T-helper 1 cell treated with Interleukin-12 subunit alpha and Interleukin-12 subunit beta and Interleukin-4 antibody, amounts not matched to agents 30 ng/mL and 1 ng/mL, for 36 hours (primary cell): ENCODE measurements around the gene NPEPPS. TPM values are rescaled to one million over a fixed set of nuclear protein-coding genes. Genes with fewer than 3 reads are reported as not detected.

Experiments
- intact Hi-C: fragments of 100-400 bp; cut with micrococcal nuclease; formaldehyde crosslinking; loops from one replicate; pipeline ENCODE4 v1.15.1; 2024
- total RNA-seq: library from RNA; stranded (reverse); gene quantifications from 2 replicates; pipeline ENCODE4 v1.2.3, GENCODE V29; 2022

Gene NPEPPS
- total RNA-seq, 1 donor from 2014 or later, result 107 TPM

GRCh38 chr17:47628014-47628566 is 97.2 kb downstream of the NPEPPS start:
- intact Hi-C loops, result no loop called here

GRCh38 chr17:47629826-47630225 is 98.9 kb downstream of the NPEPPS start:
- intact Hi-C loops, result no loop called here

GRCh38 chr17:47630614-47631013 is 99.7 kb downstream of the NPEPPS start:
- intact Hi-C loops, result no loop called here

- intact Hi-C loops, result no loop called here
Measured at GRCh38 chr17:47632991-47633390, 102.1 kb downstream of the NPEPPS start.

GRCh38 chr17:47633996-47634395 is 103.1 kb downstream of the NPEPPS start:
- intact Hi-C loops, result no loop called here

GRCh38 chr17:47634870-47635269 is 104.0 kb downstream of the NPEPPS start:
- intact Hi-C loops, result no loop called here

GRCh38 chr17:47635734-47636133 is 104.8 kb downstream of the NPEPPS start:
- intact Hi-C loops, result no loop called here

GRCh38 chr17:47636273-47637030 is 105.5 kb downstream of the NPEPPS start:
- intact Hi-C loops, result no loop called here

- intact Hi-C loops, result no loop called here
Measured at GRCh38 chr17:47638903-47639302, 108.0 kb downstream of the NPEPPS start.

- intact Hi-C loops, result no loop called here
Measured at GRCh38 chr17:47640076-47640475, 109.2 kb downstream of the NPEPPS start.

GRCh38 chr17:47641202-47641601 is 110.3 kb downstream of the NPEPPS start:
- intact Hi-C loops, result no loop called here

- intact Hi-C loops, result no loop called here
Measured at GRCh38 chr17:47643116-47643515, 112.2 kb downstream of the NPEPPS start.

- intact Hi-C loops, result no loop called here
Measured at GRCh38 chr17:47644324-47644723, 113.4 kb downstream of the NPEPPS start.

GRCh38 chr17:47649153-47649971 is 118.5 kb downstream of the NPEPPS start, which contains the start of gene KPNB1:
TSS of gene KPNB1 (plus strand) at chr17:47649919. CDS start at chr17:47650245, 326 bp downstream.
- intact Hi-C loops, result loop anchor here (1.0 to 5.0 kb wide), 11 partner anchors 11 to 1543 kb away; partner anchors contain the start of genes ATP5MC1, CDC27, LRRC46 and MRPL10

GRCh38 chr17:47649972-47650524 is 119.1 kb downstream of the NPEPPS start:
- intact Hi-C loops, result loop anchor here (1.0 to 10.0 kb wide), 12 partner anchors 10 to 1542 kb away; partner anchors contain the start of genes ATP5MC1, CBX1, CDC27 and LRRC46

GRCh38 chr17:47650525-47651522 is 119.9 kb downstream of the NPEPPS start:
- intact Hi-C loops, result loop anchor here (10.0 kb wide), 1 partner anchor 454 kb away; the partner anchor contains the start of genes CBX1 and SNX11

- intact Hi-C loops, result loop anchor here (10.0 kb wide), 1 partner anchor 453 kb away; the partner anchor contains the start of genes CBX1 and SNX11
Measured at GRCh38 chr17:47651704-47652103, 120.8 kb downstream of the NPEPPS start.

- intact Hi-C loops, result loop anchor here (10.0 kb wide), 1 partner anchor 452 kb away; the partner anchor contains the start of genes CBX1 and SNX11
Measured at GRCh38 chr17:47652570-47652969, 121.7 kb downstream of the NPEPPS start.

GRCh38 chr17:47653442-47653841 is 122.5 kb downstream of the NPEPPS start:
- intact Hi-C loops, result loop anchor here (10.0 kb wide), 1 partner anchor 451 kb away; the partner anchor contains the start of genes CBX1 and SNX11

- intact Hi-C loops, result loop anchor here (10.0 kb wide), 1 partner anchor 450 kb away; the partner anchor contains the start of genes CBX1 and SNX11
Measured at GRCh38 chr17:47654991-47655390, 124.1 kb downstream of the NPEPPS start.
